OCI-LY7 (cell line): ENCODE results near the gene FNDC10.
"Not testable (repeated sequence)": the region's sequence is repeated elsewhere in the genome, so short reads cannot be mapped to it uniquely, and the experiment has no call there.

Experiments used
- CTCF ChIP-seq: fragments of 200-600 bp; sonication (generic); conservative IDR thresholded peaks from 2 replicates; pipeline ENCODE4 v1.5.1; 2014; ENCODE audit warnings: mild to moderate bottlenecking, antibody characterized with exemption, low read length, moderate library complexity, mixed read lengths
- EZH2phosphoT487 ChIP-seq: fragments of 200-600 bp; sonication (generic); IDR thresholded peaks from 2 replicates; pipeline ENCODE4 v1.6.1; 2018; ENCODE audit warnings: low read depth, borderline replicate concordance, mild to moderate bottlenecking, mixed run types, antibody characterized with exemption, low read length, moderate library complexity, mixed read lengths

- not testable (repeated sequence) for TF ChIP-seq CTCF, EZH2phosphoT487
These were observed 4.6 kb downstream of the FNDC10 start for GRCh38 chr1:1595341-1595740.
